ENCODE results near the gene DOK6.

Gene DOK6

DNA sequence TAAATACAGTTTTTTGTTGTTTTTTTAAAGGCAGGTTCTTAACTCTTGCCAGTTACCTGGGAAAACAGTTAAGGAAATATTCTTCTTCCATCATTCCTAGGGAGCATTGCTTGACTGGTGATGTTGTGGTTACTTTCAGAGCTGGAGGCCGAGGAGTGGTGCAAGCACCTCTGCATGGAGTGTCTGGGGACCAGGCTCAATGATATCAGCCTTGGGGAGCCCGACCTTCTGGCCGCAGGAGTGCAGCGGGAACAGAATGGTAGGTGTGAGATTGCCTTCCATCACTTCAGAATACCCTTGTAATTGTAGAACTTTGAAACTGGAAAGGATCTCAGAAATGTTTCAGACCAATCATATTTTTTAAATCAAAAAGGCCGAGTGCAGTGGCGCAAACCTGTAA is 276.9 kb downstream of the DOK6 start:
- DNase-seq (ENCODE audit: extremely low read depth in 1 of 2, low read depth in 1 of 2): no peak

DNA sequence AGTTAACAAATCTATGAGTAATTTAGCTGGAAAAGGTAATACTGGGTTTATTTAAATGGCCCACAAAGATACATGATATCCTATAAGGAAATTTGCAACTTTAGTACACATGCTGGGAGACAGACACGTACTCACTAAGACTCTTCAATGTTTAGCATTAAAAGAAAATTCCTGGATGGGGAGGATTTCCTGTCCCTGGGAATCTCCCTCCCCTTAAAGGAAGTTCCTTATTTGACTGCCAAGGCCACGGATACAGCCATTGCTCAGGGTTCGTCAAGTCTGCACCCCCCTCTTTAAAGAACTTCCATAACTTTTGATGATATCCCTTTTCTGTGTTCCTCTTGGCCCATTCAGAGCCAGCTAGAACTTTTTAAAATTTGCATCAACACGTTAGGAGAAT is 279.4 kb downstream of the DOK6 start:
- no peak for DNase-seq (ENCODE audit: extremely low read depth in 1 of 2, low read depth in 1 of 2)

DNA sequence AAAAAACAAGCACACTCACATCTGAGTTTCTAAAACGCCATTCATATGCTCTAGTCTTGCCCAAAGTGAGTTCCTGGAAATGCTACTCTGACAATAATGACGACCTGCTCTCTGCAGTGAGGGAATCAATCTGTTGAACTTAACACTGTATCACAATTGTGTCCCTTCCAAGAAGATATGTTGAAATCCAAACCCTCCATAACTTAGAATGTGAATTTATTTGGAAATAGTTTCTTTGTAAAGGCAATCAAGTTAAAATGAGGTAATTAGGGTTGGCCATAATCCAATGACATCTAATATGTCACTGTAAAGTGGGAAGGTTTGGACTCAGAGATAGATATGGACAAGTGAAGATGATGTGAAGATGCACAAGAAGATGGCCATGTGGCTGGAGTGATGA is 282.5 kb downstream of the DOK6 start:
- DNase-seq (ENCODE audit: extremely low read depth in 1 of 2, low read depth in 1 of 2): no peak

DNA sequence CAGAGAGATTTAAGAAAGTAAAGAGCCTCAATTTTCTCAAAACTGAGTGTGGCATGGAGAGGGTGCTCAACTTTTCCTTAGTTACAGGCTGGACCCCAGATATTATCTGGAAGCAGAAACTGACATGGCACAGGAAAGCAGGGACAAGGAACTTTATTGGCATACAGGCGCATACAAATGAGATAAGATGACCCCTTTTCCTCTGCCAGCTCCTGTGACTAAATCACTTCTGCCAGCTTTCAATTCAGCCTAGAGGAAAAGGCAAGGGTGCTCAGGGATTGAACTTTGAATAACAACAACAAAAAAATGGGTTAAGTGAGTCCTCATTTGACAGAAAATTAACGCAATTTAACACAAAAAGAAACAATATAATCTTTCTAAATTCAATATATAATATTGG is 284.1 kb downstream of the DOK6 start:
- DNase-seq (ENCODE audit: extremely low read depth in 1 of 2, low read depth in 1 of 2): no peak

DNA sequence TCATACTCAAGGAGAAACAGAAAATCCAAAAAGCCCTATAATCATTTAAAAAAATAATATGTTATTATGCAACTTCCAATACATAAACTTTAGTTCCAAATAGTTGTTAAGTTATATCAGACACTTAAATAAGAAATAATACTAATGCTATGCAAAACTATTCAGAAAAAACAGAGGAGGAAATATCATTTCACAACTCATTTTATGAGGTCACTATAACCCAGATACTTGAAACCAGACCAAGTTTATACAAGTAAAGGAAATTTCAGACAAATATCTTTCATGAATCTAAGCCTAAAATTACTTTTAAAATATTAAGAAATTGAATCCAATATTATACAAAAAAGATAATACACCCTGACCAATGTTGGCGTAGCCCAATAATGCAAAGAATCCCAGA is 286.2 kb downstream of the DOK6 start:
- DNase-seq (ENCODE audit: extremely low read depth in 1 of 2, low read depth in 1 of 2): no peak

DNA sequence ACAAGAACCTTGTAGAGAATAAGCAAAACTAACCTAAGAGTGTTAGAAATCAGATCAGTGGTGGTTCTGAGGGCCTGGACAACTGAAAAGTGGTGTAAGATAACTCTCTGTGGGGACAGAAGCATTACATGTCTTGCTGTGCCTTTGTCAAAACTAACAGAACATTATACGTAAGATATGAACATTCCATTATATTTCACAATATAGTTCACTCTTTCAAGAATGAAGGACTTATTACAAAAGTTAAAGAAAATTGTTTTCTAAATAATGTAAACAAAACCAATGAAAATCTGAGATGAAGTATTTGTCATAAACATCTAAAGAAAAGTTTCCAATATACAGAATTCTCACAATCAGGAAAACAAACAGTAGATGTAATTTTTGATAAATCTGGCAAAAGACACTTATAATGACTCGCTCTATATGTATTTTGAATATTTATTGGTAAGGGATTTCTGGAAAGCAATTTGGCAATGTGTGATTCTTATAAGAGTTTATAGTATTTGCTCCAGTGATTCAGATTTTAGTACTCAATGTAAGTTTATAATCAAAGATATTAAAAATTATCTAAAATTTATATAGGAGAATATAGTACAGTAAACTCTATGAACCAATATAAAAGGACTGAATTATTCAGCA is 288.6 kb downstream of the DOK6 start:
- no peak for DNase-seq (ENCODE audit: extremely low read depth in 1 of 2, low read depth in 1 of 2)

DNA sequence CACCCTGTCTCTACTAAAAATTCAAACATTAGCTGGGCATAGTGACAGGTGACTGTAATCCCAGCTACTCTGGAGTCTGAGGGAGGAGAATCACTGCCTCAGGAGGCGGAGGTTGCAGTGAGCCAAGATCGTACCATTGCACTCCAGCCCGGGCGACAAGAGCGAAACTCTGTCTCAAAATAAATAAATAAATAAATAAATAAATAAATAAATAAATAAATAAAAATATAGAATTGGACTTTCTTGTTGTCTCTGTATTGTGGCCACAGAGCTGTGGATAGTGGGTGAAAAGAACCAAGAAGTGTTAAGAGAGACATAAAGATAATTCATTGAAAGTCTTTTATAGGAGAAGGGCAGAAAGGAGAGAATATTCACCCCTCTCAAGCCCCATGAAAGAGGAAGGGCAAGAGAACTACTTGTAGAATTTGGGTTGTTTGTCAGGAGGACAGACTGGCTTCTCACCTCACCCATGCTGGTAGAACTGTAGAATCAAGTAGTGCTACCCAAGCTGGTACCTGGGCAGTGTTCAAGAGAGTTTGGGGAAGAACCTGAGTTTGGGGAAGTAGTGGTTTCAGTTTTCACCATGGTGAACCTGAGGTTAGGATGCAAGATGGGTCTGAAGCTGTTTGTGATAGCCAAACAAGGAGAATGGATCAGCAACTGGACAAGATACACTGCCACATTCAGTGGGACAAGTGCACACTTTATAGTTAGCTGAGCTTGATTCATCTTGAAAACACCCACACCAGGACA is 290.5 kb downstream of the DOK6 start:
- no peak for DNase-seq (ENCODE audit: extremely low read depth in 1 of 2, low read depth in 1 of 2)

DNA sequence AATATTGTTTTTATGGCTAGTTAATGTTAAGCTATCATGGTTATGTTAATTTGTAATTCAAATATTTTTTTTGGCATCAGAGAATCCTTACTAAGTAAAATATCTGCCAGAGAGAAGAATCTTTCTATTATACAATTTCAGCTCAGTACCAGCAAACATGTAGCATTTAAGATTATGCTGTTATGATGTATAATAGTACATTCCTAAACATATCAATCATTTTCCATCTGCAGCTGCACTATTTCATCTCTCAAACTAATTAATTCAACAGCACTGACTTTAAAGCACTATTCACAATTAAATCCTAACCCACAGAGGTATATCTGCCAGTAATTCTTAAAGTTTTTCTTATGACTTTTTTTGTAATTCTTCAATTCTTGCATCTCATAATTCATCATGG is 296.4 kb downstream of the DOK6 start:
- DNase-seq (ENCODE audit: extremely low read depth in 1 of 2, low read depth in 1 of 2): no peak

DNA sequence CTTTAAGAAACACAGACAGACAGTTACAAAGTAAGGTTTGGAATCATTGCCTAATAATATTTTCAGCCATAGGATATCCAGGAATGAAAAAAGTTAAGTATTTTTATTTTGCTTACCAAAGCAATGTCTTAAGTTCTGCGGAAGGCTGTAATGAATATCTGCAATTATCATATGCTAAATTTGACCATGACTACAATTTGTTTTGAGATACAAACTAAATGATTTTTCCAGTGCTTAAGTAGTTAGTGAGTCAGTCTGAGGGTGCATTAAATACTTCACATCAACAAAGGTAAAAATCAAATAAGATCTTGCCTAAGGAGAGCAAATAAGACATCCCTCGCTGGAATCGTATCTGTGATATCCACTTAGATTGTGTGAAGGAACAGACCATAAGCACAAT is 297.0 kb downstream of the DOK6 start:
- no peak for DNase-seq (ENCODE audit: extremely low read depth in 1 of 2, low read depth in 1 of 2)

DNA sequence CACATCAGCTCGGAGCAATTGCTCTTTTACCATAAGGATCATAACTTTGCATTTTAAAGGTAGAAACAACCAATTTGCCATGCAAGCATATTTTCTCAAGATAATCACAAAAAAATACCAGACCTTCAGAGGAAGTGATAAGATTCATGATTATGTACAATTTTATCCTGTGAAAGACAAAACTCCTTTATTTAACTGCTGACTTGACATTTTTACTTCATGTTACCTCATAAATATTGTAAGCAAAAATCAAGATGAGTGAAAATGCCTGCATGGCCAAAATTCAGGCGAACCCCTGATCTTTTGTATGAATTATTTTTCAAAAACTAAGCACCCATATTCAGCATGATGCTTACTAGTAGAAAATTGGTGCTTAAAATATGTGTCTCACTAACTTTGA is 300.6 kb downstream of the DOK6 start:
- no peak for DNase-seq (ENCODE audit: extremely low read depth in 1 of 2, low read depth in 1 of 2)

DNA sequence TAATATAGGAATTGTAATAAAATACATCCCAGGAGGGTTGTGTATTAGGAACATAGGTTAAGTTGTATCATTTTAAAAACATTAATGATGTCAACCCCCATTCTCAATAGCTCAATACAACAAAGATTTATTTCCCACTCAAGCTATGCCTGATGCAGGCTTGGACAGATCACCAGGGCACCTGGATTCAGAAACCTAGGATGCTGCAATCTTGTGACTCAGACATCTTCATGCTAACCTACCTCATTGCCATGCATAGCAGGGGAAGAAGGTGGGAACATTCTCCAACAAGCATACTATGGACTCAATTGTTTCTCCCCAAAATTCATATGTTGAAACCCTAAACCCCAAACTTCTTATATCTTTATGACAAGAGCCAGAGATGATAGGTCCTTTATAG is 302.8 kb downstream of the DOK6 start:
- no peak for DNase-seq (ENCODE audit: extremely low read depth in 1 of 2, low read depth in 1 of 2)

DNA sequence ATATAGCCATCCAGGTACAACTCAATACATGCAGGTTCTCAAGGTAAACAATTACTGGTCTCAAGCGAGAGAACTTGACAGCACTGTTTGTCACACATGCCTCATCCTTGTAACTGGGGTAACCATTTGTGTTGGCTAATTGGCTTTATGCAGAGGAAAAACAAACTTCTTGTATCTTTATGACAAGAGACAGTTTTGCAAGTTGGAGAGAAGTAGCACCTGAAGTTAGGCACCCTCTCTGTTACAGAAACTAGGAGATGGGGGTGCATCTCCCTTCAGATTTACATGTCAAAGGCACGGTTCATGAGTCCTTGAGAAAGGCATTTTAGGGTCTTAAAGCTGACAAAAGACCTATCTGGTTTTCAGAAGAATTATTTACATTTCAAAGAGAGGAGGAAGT is 305.3 kb downstream of the DOK6 start:
- DNase-seq (ENCODE audit: extremely low read depth in 1 of 2, low read depth in 1 of 2): no peak

DNA sequence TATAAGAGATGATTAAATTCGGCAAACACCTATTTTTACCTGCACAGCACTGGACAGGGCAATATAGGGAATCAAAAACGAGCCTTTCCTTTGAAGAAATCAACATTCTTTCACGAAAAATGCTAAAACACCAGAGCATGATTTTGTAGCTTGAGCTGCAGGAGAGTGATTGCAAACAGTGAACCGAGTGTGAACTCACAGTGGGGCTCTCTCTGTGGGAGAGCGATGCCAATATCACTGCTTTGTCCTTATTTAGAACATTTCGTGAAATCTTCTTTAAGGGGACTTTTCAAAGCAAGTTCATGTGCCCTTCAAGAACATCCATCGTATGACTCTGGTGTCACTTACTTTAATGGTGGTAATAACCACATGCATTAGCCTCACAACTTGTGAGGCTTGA is 308.2 kb downstream of the DOK6 start:
- no peak for DNase-seq (ENCODE audit: extremely low read depth in 1 of 2, low read depth in 1 of 2)

DNA sequence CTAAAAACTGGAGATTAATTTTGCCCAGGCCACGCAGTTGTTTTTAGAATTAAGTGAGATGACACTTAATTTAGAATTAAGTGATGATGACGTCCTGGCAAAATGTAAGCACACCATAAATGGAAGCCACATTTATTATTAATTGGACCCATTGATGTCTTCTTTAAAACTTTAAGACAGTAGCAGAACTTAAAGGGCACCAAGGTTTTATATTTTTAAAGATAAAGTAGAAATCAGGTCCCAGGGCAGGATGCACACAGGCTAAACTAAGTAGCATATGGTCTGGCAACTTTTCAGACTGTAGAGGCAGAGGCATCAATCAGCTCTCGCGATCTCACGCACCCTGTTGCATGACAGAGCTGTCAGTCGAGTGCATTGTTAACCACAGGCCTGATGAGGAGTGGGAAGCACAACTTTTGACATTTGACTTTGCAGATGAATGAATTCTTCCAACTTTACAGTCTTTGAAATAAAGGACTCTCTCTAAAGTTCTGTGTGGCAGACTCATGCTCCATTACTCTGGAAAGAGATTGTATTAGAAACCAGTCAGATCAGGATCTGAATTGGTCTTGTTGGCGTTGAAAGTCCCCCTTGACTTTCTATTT is 314.6 kb downstream of the DOK6 start:
- DNase-seq (ENCODE audit: extremely low read depth in 1 of 2, low read depth in 1 of 2): no peak

DNA sequence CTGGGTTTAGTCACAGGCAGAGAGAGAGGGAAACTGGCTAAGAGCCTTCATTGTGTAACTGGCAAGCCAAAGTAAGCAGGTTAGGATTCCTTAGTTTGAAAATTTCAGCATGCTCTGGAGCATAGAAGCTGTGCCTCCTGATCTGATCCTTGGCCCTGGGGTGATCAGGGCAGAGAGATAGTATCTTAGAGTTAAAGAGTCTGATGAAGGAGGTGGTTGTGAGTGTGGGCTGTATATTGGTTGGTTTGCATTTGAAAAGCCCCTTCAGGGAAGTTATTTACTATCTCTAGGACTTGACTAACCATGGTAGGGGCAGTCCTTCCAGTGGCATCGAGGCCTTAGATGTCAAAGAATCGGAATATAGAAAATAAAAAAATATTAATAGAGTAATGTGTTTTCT is 316.9 kb downstream of the DOK6 start:
- no peak for DNase-seq (ENCODE audit: extremely low read depth in 1 of 2, low read depth in 1 of 2)

DNA sequence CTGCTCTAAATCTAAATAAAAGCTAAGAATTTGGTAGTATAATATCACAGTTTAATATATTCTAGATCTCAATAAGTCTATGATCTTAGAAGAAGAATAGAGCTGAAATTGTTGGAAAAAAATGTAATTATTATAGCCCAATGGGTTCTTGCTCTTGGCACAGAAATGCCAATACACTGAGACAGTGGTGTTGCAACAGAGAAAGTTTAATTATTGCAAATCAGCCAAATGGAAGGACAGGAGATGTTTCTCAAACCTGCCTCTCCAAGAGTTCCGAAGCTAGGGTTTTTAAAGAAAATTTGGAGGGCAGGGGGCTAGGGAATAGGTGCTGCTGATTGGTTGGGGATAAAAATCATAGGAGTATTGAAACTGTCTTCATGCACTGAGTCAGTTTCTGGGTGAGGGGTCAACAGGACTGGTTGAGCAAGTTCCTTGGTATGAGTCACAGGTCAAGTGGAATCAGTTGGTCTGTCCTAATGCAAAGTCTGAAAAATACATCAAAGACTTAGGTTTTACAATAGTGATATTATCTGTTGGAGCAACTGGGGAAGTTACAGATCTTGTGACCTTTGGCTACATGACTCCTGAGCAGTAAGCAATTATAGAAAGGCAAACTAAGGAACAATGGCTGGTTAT is 318.3 kb downstream of the DOK6 start:
- DNase-seq (ENCODE audit: extremely low read depth in 1 of 2, low read depth in 1 of 2): no peak

DNA sequence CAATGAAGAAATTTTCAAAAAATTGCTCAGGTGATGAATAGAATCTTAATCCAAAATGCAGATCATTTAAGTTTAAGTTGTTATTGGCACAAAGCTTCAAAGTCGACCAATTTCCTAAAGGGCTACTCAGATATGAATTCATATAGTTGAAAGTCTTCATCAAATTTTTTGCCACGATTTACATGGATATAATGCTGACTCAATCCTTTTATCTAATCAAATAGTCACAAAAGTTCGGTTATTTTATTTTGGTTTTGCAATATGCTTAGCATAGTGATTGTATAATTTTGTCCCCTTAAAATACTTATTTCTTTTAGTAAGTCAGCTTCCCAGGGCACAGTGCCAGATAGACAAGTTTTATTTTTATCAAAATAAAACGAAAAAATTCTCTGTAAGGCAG is 319.7 kb downstream of the DOK6 start:
- DNase-seq (ENCODE audit: extremely low read depth in 1 of 2, low read depth in 1 of 2): no peak

DNA sequence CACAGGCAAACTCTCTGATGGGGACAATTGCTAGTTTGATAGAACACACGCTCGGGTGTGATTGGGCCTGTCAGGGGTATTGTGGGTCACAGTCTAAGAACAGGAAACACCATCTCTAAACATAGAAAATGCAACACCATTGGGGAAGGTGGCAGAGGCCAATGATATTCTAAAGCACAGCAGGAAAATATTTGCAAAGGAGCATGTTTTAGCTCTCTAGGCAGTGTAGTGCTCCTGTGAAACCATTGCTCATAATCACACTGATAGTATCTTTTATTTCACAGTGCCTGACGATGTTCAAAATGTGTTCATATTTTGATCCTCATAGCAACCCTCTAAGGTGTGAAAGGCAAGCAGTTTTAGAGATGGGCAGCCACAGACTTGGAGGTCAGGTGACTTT is 322.7 kb downstream of the DOK6 start:
- no peak for DNase-seq (ENCODE audit: extremely low read depth in 1 of 2, low read depth in 1 of 2)

DNA sequence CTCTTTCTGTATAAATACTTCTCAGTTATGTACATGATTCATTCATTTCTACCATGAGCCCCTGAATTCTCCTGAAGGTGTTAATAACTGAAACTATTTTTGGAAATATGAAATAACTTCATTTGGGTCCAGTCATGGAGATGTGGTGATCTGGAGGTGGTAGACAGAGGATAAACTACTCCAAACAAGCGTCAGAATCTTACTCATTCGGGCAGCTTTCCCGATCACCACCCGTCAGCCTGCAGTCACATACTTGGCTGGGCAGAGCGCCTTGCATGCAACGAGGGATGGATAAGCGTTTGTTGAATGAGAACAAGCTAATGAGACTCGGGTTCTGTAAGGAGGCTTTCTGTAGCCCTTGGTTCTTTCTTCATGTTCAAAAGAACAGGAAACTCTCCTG is 324.3 kb downstream of the DOK6 start:
- no peak for DNase-seq (ENCODE audit: extremely low read depth in 1 of 2, low read depth in 1 of 2)

DNA sequence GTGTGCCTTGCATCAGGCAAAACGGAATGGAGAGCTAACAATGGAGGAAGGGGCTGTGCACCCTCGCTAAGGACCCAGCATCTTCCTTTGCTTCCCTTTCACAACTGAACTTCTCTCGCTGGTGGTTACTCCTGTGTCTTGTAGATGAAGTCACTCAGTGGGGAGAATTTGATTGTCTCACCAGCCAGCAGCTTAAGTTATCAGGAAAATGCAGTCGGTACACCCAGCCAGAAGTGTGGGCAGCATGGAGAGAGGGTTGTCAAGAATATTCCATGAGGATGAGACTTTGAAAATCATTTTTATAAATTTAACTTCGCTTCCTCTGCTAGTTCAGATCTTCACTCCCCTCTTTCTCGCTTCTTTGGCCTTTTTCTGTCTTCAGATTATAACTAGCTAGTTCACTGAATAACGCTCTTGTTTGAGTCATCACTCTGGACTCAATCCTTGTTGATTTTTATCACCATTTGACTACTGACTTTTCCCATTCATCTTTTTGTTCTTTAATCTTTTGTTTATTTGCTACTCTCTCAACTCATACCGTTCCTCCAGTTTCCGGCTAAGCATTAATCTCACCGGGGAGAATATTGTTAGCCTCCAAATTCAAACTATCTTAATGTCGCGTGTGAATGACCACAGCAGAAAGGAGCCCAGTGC is 325.3 kb downstream of the DOK6 start:
- no peak for DNase-seq (ENCODE audit: extremely low read depth in 1 of 2, low read depth in 1 of 2)

DNA sequence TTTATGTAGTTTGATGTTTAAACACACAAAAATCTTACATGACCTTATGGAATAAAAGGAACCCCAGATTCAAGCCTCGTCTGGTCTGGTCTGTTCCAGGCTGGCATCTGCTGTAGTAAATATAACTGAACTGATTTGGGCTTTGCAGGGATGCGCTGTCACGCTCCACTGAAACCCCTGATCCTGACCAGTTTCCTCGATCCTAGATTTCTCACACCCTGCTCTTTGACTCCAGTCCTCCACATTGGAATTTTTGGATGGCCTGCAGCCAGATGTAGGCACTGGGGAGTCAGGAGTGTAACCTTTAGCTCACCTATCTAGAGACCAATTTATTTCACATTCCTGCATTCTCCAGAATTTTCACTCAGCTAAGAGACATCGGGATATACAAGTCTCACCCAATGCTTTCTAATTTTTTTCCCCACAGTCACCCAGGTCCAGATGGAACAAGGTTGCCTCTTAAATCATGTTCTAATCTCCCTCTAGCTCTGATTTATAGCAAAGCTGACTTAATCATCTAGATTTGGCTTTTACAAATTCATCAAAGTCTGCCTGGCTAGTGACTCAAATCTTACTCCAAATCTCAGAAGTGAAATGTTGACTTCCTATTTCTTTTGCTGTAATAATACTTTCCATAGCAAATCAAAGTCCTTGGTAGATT is 327.4 kb downstream of the DOK6 start:
- no peak for DNase-seq (ENCODE audit: extremely low read depth in 1 of 2, low read depth in 1 of 2)
